Endothelial cell of umbilical vein (primary cell): Measurements from ENCODE around the gene VPREB1. TPM values are rescaled to one million over a fixed set of nuclear protein-coding genes. Genes with fewer than 3 reads are reported as not detected.
"Not testable (repeated sequence)": the region's sequence is repeated elsewhere in the genome, so short reads cannot be mapped to it uniquely, and the experiment has no call there.

Source experiments
- BruUV-seq: library from RNA; stranded (reverse); fragments of 400-500 nt; replicated peaks from 2 replicates; lab custom pipeline; 2021; lab: Mats Ljungman, UMichigan
- CTCF ChIA-PET: fragments of 300-600, 350-600 bp; sonication (Branson Sonifier 250); formaldehyde crosslinking; loops from one replicate; lab custom pipeline; 2021; ENCODE audit warnings: antibody characterized with exemption, inconsistent platforms; lab: Charles Lee
- POLR2A ChIA-PET: fragments of 300-600, 350-600 bp; sonication (Branson Sonifier 250); formaldehyde crosslinking; loops from one replicate; lab custom pipeline; 2021; ENCODE audit warnings: antibody characterized with exemption, inconsistent platforms; lab: Charles Lee
- DNase-seq: peaks from one replicate; pipeline ENCODE4 v3.0.0-alpha.2; 2011; ENCODE audit warnings: low read depth, low spot score
- FAIRE-seq: peaks from 2 replicates; lab custom pipeline; 2011; peaks lifted over from hg19 to GRCh38; lab: Jason Lieb, UNC
- H2AFZ ChIP-seq: 2 replicates; pipeline ENCODE4 v1.6.0; 2012; ENCODE audit warnings: low read depth, low read length, control low read depth, inconsistent platforms
- H3K27ac ChIP-seq: 2 replicates; pipeline ENCODE4 v1.5.1; 2011; ENCODE audit warnings: low read depth, mild to moderate bottlenecking, control low read depth, low read length, moderate library complexity; ENCODE audit not compliant: insufficient read depth
- H3K27me3 ChIP-seq, 2 experiments: 2 replicates each; pipeline versions ENCODE4 v1.6.0 to v1.6.1; 2011; ENCODE audit warnings: low read length in 2 of 2, mixed read lengths in 1 of 2; ENCODE audit not compliant: control insufficient read depth in 2 of 2, insufficient read depth in 2 of 2
- H3K36me3 ChIP-seq, 2 experiments: 2 replicates in 1 of 2; 3 replicates in 1 of 2; pipeline ENCODE4 v1.5.1; 2011; ENCODE audit warnings: low read length in 2 of 2, mild to moderate bottlenecking in 1 of 2, moderate library complexity in 1 of 2; ENCODE audit not compliant: control insufficient read depth in 2 of 2, insufficient read depth in 2 of 2; ENCODE audit errors: extremely low read depth in 1 of 2
- H3K4me1 ChIP-seq: 3 replicates; pipeline ENCODE4 v1.5.1; 2011; ENCODE audit warnings: mild to moderate bottlenecking, low read length; ENCODE audit not compliant: control insufficient read depth, insufficient read depth; ENCODE audit errors: extremely low read depth
- H3K4me2 ChIP-seq: 2 replicates; pipeline ENCODE4 v1.6.1; 2011; ENCODE audit warnings: low read length, control low read depth, mixed read lengths; ENCODE audit not compliant: insufficient read depth
- H3K4me3 ChIP-seq, 3 experiments: fragments of 200-600 bp in 1 of 3; sonication (generic), shearing (Covaris generic) in 1 of 3; replicated peaks in 1 of 3; 2 replicates each; pipeline ENCODE4 v1.5.1; 2011 to 2016; ENCODE audit warnings: control low read depth in 3 of 3, low read length in 3 of 3, mild to moderate bottlenecking in 2 of 3, inconsistent platforms in 1 of 3, low read depth in 1 of 3, moderate library complexity in 1 of 3; ENCODE audit not compliant: insufficient read depth in 1 of 3
- H3K79me2 ChIP-seq: 2 replicates; pipeline ENCODE4 v1.6.0; 2012; ENCODE audit warnings: low read length, inconsistent platforms; ENCODE audit not compliant: control insufficient read depth, insufficient read depth
- H3K9ac ChIP-seq: replicated peaks from 2 replicates; pipeline ENCODE3; 2011; ENCODE audit warnings: low read length, control low read depth; ENCODE audit not compliant: insufficient read depth; ENCODE audit errors: extremely low read depth
- H3K9me1 ChIP-seq: replicated peaks from 3 replicates; pipeline ENCODE4 v1.6.0; 2011; ENCODE audit warnings: mild to moderate bottlenecking, low read length; ENCODE audit not compliant: control insufficient read depth, insufficient read depth; ENCODE audit errors: extremely low read depth
- H3K9me3 ChIP-seq: replicated peaks from 2 replicates; pipeline ENCODE4 v1.5.1; 2012; ENCODE audit warnings: low read length, inconsistent platforms; ENCODE audit not compliant: control insufficient read depth, insufficient read depth
- H4K20me1 ChIP-seq: replicated peaks from 2 replicates; pipeline ENCODE3; 2011; ENCODE audit warnings: mild to moderate bottlenecking, low read length; ENCODE audit not compliant: control insufficient read depth, insufficient read depth; ENCODE audit errors: extremely low read depth
- dilution Hi-C: fragments of 300-500 bp; cut with MboI; formaldehyde crosslinking; loops from one replicate; pipeline ENCODE4 v1.15.0; 2019; ENCODE audit warnings: low sequenced_read_pairs; ENCODE audit not compliant: extremely low pct_ligation_motif_present
- intact Hi-C: fragments of 100-400 bp; cut with micrococcal nuclease; formaldehyde crosslinking; loops from one replicate; pipeline ENCODE4 v1.10.0; 2022
- polyA plus RNA-seq, 4 experiments: library from polyadenylated mRNA; depleted of rRNA in 3 of 4; stranded (reverse) in 3 of 4; unstranded in 1 of 4; fragments of >200 nt; gene quantifications; 2 replicates each; pipeline versions ENCODE4 v1.2.1 to v1.2.3, GENCODE V29; 2011 to 2012; ENCODE audit warnings: missing spikeins in 1 of 4
- total RNA-seq: library from RNA; stranded (reverse); gene quantifications from 2 replicates; pipeline ENCODE4 v1.2.3, GENCODE V29; 2021

Gene VPREB1
- total and polyA plus RNA-seq, 2 donors (not counting 3 experiments of a cell fraction or from before 2014, with no cell fraction given): not detected

GRCh38 chr22:22263823-22264222, 19.2 kb downstream of the VPREB1 start:
- H3K4me3 ChIP-seq, H3K4me2 ChIP-seq, intact Hi-C loops, POLR2A ChIA-PET, H3K79me2 ChIP-seq, FAIRE-seq, H3K27me3 ChIP-seq, DNase-seq, H2AFZ ChIP-seq, H3K9me1 ChIP-seq, dilution Hi-C loops, H4K20me1 ChIP-seq, H3K27ac ChIP-seq, CTCF ChIA-PET, H3K9me3 ChIP-seq, BruUV-seq, H3K9ac ChIP-seq, H3K36me3 ChIP-seq, H3K4me1 ChIP-seq: not testable (repeated sequence)

- BruUV-seq, H3K4me1 ChIP-seq: not testable (repeated sequence)
Measured at GRCh38 chr22:22270036-22270676, 25.6 kb downstream of the VPREB1 start.

GRCh38 chr22:22277423-22277822, 32.8 kb downstream of the VPREB1 start:
- intact Hi-C loops, H3K27ac ChIP-seq, dilution Hi-C loops, H3K36me3 ChIP-seq, DNase-seq, H3K4me2 ChIP-seq, H3K79me2 ChIP-seq, CTCF ChIA-PET, H3K4me3 ChIP-seq, H3K9me3 ChIP-seq, H3K27me3 ChIP-seq, H3K4me1 ChIP-seq, FAIRE-seq, H3K9ac ChIP-seq, H2AFZ ChIP-seq, H3K9me1 ChIP-seq, H4K20me1 ChIP-seq, POLR2A ChIA-PET, BruUV-seq: not testable (repeated sequence)

More at GRCh38 chr22:22270036-22270676, 25.6 kb downstream of the VPREB1 start:
- H4K20me1 ChIP-seq, H3K9me3 ChIP-seq, H3K27ac ChIP-seq, H3K27me3 ChIP-seq, H3K36me3 ChIP-seq, DNase-seq, H3K4me2 ChIP-seq, CTCF ChIA-PET, FAIRE-seq, H3K79me2 ChIP-seq, H3K9me1 ChIP-seq, H3K4me3 ChIP-seq, H3K9ac ChIP-seq, POLR2A ChIA-PET, dilution Hi-C loops, H2AFZ ChIP-seq, intact Hi-C loops: not testable (repeated sequence)

GRCh38 chr22:22284962-22285756, 40.6 kb downstream of the VPREB1 start:
- BruUV-seq, H3K4me3 ChIP-seq, POLR2A ChIA-PET, intact Hi-C loops, H3K9me3 ChIP-seq, H2AFZ ChIP-seq, DNase-seq, CTCF ChIA-PET, H3K27ac ChIP-seq, dilution Hi-C loops, H3K4me1 ChIP-seq, H3K9ac ChIP-seq, H3K4me2 ChIP-seq, H3K36me3 ChIP-seq, FAIRE-seq, H3K27me3 ChIP-seq, H3K9me1 ChIP-seq, H4K20me1 ChIP-seq, H3K79me2 ChIP-seq: not testable (repeated sequence)
